ENCODE results near the gene TTYH3. TPM values are rescaled to one million over a fixed set of nuclear protein-coding genes. Genes with fewer than 3 reads are reported as not detected.

The TTYH3 gene
- total and polyA plus RNA-seq, 9 of the 15 experiments (the other 6 are each of a cell fraction or from before 2014, with no cell fraction given), result 0.01 to 5.5 (median 1.1) TPM

DNA sequence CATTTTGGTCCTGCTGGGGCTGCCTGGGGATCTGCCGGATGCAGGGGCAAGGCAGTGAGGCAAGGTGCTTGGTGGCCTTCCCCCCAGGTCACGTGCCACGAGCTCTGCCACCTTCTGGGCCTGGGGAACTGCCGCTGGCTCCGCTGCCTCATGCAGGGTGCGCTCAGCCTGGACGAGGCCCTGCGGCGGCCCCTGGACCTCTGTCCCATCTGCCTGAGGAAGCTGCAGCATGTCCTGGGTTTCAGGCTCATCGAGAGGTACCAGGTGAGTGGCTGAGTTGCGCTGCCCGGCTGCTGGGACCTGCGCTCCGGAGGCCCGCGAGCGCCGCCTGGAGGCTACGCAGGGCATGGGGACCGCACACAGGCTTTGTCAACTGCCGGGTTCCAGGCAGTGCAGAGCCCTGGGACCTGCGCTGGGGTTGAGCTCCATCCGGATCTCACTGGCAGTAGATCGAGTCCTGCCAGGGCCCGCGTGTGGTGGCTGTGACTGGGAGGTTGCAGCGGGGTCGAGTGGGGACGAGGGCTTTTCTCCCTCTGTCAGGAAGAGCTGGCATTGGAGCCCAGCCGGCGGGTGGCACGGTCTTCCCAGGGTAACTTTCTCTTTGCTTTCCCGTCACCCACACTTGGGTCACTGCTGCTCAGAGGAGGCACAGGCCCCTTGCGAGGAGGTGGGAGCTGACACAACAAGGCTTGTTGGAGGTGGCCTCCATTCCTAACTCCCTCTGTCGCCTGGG is 77.9 kb downstream of the TTYH3 start (continued):
- no peak for TF ChIP-seq THRAP3 (IDR thresholded peaks at IDR 0.05; ENCODE audit: borderline replicate concordance)
- no peak for TF ChIP-seq FOS (IDR thresholded peaks at IDR 0.05; ENCODE audit: extremely low read depth, insufficient read length)
- TF ChIP-seq SMARCA4 (IDR thresholded peaks at IDR 0.05), result no peak
- 0 out of 2 replicates have a peak, but pooled peaks have one; percentile 13 for TF ChIP-seq ATF4 (CRISPR knock-in tag; IDR thresholded peaks at IDR 0.05)
- peak; percentile 62; the same call in 1 of the 2 replicates for TF ChIP-seq MTA3 (IDR thresholded peaks at IDR 0.05; ENCODE audit: borderline replicate concordance)
- TF ChIP-seq KHSRP (IDR thresholded peaks at IDR 0.05), result no peak
- no peak for TF ChIP-seq FUS (optimal IDR thresholded peaks at IDR 0.05; ENCODE audit: low read depth, low read length)
- TF ChIP-seq NFYB (IDR thresholded peaks at IDR 0.05; ENCODE audit: extremely low read depth, insufficient read length), result no peak
- TF ChIP-seq TRIM24 (IDR thresholded peaks at IDR 0.05), result no peak
- TF ChIP-seq MTA2 (IDR thresholded peaks at IDR 0.05; ENCODE audit: low read depth), result no peak
- TF ChIP-seq HIVEP1 (CRISPR knock-in tag; IDR thresholded peaks at IDR 0.05), result no peak
- TF ChIP-seq ZC3H11A (IDR thresholded peaks at IDR 0.05; ENCODE audit: low read depth, low read length), result no peak
- no peak for TF ChIP-seq SMAD1 (IDR thresholded peaks at IDR 0.05; ENCODE audit: low read depth, low read length, partially characterized antibody)
- TF ChIP-seq HBP1 (CRISPR knock-in tag; IDR thresholded peaks at IDR 0.05), result no peak
- no peak for TF ChIP-seq SNRNP70 (optimal IDR thresholded peaks at IDR 0.05; ENCODE audit: low read depth, low read length)
- TF ChIP-seq ZNF311 (CRISPR knock-in tag; IDR thresholded peaks at IDR 0.05), result no peak
- TF ChIP-seq, protein P1, sequence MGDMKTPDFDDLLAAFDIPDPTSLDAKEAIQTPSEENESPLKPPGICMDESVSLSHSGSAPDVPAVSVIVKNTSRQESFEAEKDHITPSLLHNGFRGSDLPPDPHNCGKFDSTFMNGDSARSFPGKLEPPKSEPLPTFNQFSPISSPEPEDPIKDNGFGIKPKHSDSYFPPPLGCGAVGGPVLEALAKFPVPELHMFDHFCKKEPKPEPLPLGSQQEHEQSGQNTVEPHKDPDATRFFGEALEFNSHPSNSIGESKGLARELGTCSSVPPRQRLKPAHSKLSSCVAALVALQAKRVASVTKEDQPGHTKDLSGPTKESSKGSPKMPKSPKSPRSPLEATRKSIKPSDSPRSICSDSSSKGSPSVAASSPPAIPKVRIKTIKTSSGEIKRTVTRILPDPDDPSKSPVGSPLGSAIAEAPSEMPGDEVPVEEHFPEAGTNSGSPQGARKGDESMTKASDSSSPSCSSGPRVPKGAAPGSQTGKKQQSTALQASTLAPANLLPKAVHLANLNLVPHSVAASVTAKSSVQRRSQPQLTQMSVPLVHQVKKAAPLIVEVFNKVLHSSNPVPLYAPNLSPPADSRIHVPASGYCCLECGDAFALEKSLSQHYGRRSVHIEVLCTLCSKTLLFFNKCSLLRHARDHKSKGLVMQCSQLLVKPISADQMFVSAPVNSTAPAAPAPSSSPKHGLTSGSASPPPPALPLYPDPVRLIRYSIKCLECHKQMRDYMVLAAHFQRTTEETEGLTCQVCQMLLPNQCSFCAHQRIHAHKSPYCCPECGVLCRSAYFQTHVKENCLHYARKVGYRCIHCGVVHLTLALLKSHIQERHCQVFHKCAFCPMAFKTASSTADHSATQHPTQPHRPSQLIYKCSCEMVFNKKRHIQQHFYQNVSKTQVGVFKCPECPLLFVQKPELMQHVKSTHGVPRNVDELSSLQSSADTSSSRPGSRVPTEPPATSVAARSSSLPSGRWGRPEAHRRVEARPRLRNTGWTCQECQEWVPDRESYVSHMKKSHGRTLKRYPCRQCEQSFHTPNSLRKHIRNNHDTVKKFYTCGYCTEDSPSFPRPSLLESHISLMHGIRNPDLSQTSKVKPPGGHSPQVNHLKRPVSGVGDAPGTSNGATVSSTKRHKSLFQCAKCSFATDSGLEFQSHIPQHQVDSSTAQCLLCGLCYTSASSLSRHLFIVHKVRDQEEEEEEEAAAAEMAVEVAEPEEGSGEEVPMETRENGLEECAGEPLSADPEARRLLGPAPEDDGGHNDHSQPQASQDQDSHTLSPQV (IDR thresholded peaks at IDR 0.05), result no peak
- TF ChIP-seq, protein P2, sequence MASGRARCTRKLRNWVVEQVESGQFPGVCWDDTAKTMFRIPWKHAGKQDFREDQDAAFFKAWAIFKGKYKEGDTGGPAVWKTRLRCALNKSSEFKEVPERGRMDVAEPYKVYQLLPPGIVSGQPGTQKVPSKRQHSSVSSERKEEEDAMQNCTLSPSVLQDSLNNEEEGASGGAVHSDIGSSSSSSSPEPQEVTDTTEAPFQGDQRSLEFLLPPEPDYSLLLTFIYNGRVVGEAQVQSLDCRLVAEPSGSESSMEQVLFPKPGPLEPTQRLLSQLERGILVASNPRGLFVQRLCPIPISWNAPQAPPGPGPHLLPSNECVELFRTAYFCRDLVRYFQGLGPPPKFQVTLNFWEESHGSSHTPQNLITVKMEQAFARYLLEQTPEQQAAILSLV (tag; IDR thresholded peaks at IDR 0.05), result no peak
- TF ChIP-seq E2F6 (IDR thresholded peaks at IDR 0.05; ENCODE audit: borderline replicate concordance in 1 of 2, extremely low read depth in 1 of 2, insufficient read depth in 1 of 2, insufficient read length in 1 of 2, low read depth in 1 of 2, low read length in 1 of 2, poor library complexity in 1 of 2, severe bottlenecking in 1 of 2), result no peak
